ENCODE measurements around the gene TDP2. TPM values are rescaled to one million over a fixed set of nuclear protein-coding genes. Genes with fewer than 3 reads are reported as not detected.
"Not testable (repeated sequence)": the region's sequence is repeated elsewhere in the genome, so short reads cannot be mapped to it uniquely, and the experiment has no call there.

TDP2 gene
- total RNA-seq, 1 donor from 2014 or later, result 33.9 TPM

GRCh38 chr6:24663189-24663588 lies 3.5 kb downstream of the TDP2 start:
- Mint-ChIP-seq H3K27ac (ENCODE audit: unreplicated experiment) (no peak overlapping the region), H3K36me3 (ENCODE audit: low read depth, unreplicated experiment) (peaks cover 27% of the 10 kb centered on the region), H3K4me1 (ENCODE audit: unreplicated experiment) (peaks cover 16% of the 10 kb centered on the region), H3K9me3 (ENCODE audit: unreplicated experiment) (no peaks in the 10 kb centered on the region), H3K4me3 (ENCODE audit: unreplicated experiment) (no peak overlapping the region), H3K27me3 (ENCODE audit: unreplicated experiment) (peaks cover 8% of the 10 kb centered on the region)
- DNase-seq (ENCODE audit: low spot score), result no peak
- TF ChIP-seq CTCF (IDR thresholded peaks at IDR 0.05; ENCODE audit: unreplicated experiment), result no peak

DNA sequence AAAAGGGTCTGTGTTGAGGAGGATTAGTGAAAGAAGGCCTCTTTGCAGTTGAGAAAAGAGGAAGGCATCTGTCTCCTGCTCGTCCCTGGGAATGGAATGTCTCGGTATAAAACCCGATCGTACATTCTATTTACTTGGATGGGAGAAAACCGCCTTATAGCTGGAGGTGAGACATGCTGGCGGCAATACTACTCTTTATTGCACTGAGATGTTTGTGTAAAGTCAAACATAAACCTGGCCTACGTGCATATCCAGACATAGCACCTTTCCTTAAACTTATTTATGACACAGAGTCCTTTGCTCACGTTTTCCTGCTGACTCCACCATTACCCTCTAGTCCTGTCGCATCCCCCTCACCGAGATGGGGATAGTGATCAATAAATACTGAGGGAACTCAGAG lies 4.5 kb downstream of the TDP2 start:
- DNase-seq (ENCODE audit: low spot score), result no peak
- no peak overlapping the region for H3K27ac Mint-ChIP-seq (ENCODE audit: unreplicated experiment)
- peaks cover 8% of the 10 kb centered on the region for H3K27me3 Mint-ChIP-seq (ENCODE audit: unreplicated experiment)
- H3K4me3 Mint-ChIP-seq (ENCODE audit: unreplicated experiment), result no peak overlapping the region
- no peaks in the 10 kb centered on the region for H3K9me3 Mint-ChIP-seq (ENCODE audit: unreplicated experiment)
- peaks cover 26% of the 10 kb centered on the region for H3K36me3 Mint-ChIP-seq (ENCODE audit: low read depth, unreplicated experiment)
- H3K4me1 Mint-ChIP-seq (ENCODE audit: unreplicated experiment), result peaks cover 16% of the 10 kb centered on the region
- no peak for TF ChIP-seq CTCF (IDR thresholded peaks at IDR 0.05; ENCODE audit: unreplicated experiment)

DNA sequence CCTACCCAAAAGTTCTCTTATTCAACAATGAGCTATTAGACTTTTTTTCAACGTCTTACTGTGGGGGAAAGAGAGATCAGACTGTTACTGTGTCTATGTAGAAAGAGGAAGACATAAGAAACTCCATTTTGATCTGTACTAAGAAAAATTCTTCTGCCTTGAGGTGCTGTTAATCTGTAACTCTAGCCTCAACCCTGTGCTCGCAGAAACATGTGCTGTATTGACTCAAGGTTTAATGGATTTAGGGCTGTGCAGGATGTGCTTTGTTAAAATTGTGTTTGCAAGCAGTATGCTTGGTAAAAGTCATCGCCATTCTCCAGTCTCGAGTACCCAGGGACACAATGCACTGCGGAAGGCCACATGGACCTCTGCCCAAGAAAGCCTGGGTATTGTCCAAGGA lies 4.9 kb downstream of the TDP2 start:
- not testable (repeated sequence) for DNase-seq (ENCODE audit: low spot score); H3K27ac Mint-ChIP-seq (ENCODE audit: unreplicated experiment); H3K9me3 Mint-ChIP-seq (ENCODE audit: unreplicated experiment); H3K4me3 Mint-ChIP-seq (ENCODE audit: unreplicated experiment); H3K27me3 Mint-ChIP-seq (ENCODE audit: unreplicated experiment)
- peaks cover 16% of the 10 kb centered on the region for H3K4me1 Mint-ChIP-seq (ENCODE audit: unreplicated experiment)
- H3K36me3 Mint-ChIP-seq (ENCODE audit: low read depth, unreplicated experiment), result peaks cover 23% of the 10 kb centered on the region

DNA sequence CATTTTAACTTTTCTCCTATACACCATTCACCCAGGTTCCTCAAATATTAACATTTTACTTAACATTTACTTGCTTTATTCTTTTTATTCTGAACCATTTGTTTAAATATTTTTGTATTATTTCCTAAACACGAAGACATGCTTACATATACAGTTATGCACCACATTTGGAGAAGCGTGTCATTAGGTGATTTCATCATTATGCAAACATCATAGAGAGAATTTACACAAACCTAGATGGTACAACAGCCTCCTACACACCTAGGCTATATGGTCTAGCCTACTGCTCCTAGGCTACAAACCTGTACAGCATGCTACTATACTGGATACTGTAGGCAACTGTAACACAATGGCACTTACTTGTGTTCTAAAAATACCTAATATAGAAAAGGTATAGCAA lies 6.6 kb downstream of the TDP2 start:
- H3K4me1 Mint-ChIP-seq (ENCODE audit: unreplicated experiment), result peaks cover 21% of the 10 kb centered on the region
- no peak overlapping the region for H3K27ac Mint-ChIP-seq (ENCODE audit: unreplicated experiment)

DNA sequence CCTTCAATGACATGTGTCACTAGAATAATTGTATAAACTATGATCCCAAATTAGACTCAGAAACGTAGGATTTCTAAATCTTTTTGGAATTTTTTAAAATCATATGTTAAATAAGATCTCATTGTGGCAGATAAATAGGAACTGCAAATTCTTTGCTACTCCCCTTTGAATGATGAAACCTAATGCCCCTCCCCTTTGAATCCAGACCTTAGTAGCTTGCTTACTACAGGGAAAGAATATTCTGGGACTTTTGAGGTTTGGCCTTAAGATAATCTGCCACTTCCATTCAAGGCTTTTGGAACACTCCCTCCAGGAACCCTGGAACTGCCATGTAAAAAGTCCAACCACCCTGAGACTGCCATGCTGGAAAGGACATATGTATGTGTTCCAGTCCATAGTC lies 7.1 kb downstream of the TDP2 start:
- DNase-seq (ENCODE audit: low spot score), result no peak
- no peak overlapping the region for H3K4me3 Mint-ChIP-seq (ENCODE audit: unreplicated experiment)
- peaks cover 18% of the 10 kb centered on the region for H3K4me1 Mint-ChIP-seq (ENCODE audit: unreplicated experiment)
- H3K36me3 Mint-ChIP-seq (ENCODE audit: low read depth, unreplicated experiment), result peaks cover 14% of the 10 kb centered on the region
- no peaks in the 10 kb centered on the region for H3K9me3 Mint-ChIP-seq (ENCODE audit: unreplicated experiment)
- TF ChIP-seq CTCF (IDR thresholded peaks at IDR 0.05; ENCODE audit: unreplicated experiment), result no peak
- no peak overlapping the region for H3K27ac Mint-ChIP-seq (ENCODE audit: unreplicated experiment)
- H3K27me3 Mint-ChIP-seq (ENCODE audit: unreplicated experiment), result no peaks in the 10 kb centered on the region

More for the DNA sequence above, 6.6 kb downstream of the TDP2 start:
- TF ChIP-seq CTCF (IDR thresholded peaks at IDR 0.05; ENCODE audit: unreplicated experiment), result no peak
- Mint-ChIP-seq H3K36me3 (ENCODE audit: low read depth, unreplicated experiment) (peaks cover 14% of the 10 kb centered on the region), H3K27me3 (ENCODE audit: unreplicated experiment) (no peaks in the 10 kb centered on the region), H3K9me3 (ENCODE audit: unreplicated experiment) (no peaks in the 10 kb centered on the region), H3K4me3 (ENCODE audit: unreplicated experiment) (no peak overlapping the region)
- DNase-seq (ENCODE audit: low spot score), result no peak
